GM21367 (cell line): ENCODE results near the gene TBC1D4.

Experiments
- ATAC-seq: cut with Tn5 transposase; IDR thresholded peaks from one replicate; pipeline ENCODE4 v1.9.1; 2021; ENCODE audit not compliant: unreplicated experiment

The TBC1D4 gene

DNA sequence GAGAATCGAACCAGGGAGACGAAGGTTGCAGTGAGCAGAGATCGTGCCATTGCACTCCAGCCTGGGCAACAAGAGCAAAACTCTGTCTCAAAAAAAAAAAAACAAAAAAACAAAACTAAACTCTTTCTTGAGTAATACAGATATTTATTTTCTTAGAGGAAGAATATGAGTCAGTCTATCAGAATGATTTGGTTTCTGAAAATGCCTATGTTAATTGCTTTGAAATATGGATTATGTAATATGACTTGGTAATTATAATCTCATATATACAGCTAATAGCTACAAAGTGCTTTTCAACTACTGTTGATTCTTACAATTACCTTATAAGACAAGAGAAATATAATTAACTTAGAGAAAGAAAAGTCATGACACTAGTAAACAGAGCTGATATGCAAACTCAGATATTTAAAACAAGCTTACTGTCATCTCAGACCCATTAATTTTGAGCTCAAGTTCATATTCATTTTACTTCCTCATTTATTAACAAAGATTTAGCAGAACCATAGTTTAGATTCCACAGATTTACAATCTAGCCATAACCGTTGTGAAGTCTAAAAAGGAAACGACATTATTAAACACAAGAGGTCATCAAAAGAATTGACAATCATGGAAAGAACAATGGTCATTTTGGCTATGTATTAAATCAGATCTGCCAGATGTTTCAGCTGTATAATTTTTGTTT, 88.0 kb downstream of the TBC1D4 start:
- ATAC-seq: no peak

DNA sequence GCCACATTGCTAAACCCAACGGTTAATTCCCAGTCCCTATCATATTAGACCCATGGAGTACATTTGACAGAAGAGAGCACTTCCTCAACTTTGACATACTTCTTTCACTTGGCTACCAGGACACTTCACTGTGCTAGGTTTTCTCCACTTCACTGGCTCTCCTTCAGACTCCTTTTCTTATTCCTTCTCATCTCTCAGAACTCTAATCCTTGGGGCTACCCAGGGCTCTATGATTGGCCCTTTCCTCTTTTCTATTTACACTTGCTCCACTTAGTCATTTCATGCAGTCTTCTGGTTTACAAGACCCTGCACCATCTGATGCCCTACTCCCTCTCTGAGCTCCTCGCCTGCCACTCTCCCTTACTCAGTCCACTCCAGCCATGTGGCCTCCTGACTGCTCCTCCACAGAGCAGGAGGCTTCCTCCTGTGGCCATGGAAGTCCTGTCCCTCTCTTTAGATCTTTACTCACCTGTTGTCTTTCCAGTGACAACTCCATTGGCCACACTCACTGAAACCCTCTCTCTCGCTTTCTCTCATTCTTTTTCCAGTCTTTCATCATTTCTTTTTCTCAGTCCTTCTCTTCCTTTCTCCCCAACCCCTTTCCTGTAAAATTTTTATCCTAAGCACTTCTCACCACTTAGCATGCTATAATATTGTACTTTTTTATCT, 90.4 kb downstream of the TBC1D4 start:
- no peak for ATAC-seq

DNA sequence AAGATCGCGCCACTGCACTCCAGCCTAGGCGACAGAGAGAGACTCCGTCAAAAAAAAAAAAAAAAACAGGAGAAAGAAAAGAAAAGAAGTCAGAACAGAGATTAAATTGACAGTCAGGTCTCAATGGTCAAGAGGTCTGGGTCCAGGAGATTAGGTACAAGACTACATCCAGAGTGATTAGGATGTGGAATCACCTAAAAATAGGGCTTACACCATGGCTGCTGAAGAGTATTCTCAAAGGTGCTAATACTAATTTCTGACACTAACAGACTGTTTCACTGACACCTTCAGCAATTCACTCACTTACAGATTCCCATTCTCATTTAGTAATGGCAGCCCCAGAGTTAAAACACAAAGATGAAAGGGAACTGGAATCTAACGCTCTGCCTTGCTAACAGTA, 91.7 kb downstream of the TBC1D4 start:
- no peak for ATAC-seq

DNA sequence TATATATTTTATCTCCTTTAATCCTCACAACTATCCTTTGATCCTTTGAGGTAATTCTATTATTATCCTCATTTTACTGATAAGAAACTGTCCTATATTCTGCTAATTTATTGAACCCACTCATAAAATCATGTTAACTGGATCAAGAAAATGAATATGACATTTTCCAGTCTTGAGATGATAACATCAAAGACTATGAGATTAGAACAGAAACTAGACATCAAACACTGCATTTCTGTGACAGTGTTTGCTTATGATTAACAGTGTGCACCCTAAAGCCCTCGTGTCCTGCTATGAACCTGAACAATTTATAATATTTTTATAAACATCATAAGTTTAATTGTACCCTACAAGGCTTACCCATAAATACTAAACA, 96.3 kb downstream of the TBC1D4 start:
- no peak for ATAC-seq

DNA sequence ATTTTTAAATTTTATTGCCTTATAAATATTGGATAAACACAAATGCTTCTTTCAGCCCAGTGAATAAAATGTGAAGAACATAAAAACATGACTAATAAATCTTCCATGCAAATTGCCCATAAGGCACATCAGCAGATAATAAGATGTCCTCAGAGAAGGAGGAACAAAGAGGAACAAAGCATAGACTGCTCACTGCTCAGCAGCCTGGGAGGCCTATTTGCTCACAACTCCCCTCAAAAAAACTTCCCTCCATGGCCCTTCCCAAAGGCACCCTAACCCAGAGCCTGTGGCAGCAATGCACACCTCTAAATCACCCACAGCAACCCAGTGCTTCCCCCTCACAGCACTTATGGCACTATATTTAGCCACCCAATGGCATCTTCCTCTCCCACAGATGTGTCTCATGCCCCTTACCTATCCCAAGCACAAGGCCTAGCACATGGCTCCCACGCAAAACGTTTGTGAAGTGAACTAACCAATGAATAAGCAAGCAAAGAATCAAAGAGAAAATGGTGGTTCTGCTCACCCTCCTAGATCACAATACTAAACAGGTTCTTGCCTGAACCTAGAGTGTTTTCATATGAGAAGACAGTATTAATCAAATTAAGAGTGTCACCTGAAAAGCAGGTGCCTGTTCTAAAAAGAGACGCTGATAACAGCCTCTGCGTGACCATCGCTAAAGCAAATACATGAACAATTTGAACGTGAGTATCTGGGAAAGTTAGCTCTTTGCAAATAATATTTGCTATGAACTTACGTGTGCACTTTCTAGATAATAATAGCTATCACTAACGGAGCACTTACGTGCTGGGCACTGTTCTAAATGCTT, 96.9 kb downstream of the TBC1D4 start:
- ATAC-seq: no peak

DNA sequence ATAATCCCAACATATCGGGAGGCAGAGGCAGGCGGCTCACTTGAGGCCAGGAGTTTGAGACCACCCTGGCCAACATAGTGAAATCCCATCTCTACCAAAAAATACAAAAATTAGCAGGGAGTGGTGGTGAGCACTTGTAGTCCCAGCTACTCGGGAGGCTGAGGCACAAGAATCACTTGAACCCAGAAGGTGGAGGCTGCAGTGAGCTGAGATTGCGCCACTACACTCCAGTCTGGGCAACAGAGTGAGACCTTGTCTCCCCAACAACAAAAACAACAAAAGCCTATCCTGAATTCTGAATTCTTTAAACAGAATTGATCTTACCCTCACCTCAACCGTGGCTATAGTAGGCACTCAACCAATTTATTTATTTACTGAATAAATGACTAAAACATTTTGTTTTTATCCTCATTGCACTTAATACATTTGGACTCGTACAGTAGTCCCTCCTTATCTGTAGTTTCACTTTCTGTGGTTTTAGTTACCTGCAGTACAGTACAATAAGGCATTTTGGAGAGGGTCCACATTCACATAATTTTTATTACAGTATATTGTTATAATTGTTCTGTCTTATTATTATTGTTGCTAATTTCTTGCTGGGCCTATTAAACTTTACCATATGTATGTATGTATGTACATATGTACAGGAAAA, 98.8 kb downstream of the TBC1D4 start:
- ATAC-seq: no peak

DNA sequence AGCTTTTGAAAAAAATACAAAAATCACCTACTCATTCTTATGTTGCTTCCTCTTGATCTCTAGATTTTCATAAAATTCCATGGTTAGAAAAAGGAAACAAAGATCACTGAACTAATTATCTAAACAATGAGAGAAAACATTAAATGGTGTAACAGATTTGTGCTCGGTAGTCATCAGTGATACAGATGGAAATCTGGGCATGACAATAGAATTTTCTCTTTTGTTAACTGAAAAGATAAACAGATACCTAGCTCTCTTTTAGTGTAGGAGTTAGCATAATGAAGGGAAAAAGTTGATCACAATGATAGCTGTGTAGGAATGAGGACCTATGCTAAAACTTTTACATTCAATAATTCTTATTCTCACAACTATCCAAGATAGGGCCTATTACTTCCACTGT, 103.7 kb downstream of the TBC1D4 start:
- no peak for ATAC-seq

DNA sequence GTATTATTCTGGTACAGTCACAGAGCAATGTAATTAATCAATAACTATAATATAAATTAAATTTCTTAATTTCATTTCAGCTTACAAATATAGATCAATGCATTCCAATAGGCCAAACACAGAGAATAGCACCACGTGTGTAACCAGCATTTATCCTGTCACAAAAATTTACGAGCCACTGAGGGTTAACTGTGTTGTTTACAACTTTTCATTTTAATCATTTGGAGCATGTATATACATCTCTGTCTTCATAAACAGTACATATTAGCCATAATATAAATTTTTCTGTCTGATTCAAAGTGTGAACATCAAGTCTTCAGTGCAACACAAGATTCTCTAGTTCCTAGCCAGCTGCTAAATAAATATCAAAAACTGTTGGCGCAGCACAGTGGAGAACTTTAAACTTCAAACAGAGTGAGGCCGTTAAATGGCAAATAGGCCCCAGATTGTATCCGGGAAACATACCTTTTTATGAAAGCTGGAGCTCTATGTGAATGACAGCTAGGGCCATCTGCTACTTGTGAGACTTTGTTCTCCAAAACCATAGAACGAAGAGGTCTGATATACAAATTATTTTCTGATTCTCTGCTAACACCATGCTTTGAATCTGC, 105.1 kb downstream of the TBC1D4 start:
- no peak for ATAC-seq

DNA sequence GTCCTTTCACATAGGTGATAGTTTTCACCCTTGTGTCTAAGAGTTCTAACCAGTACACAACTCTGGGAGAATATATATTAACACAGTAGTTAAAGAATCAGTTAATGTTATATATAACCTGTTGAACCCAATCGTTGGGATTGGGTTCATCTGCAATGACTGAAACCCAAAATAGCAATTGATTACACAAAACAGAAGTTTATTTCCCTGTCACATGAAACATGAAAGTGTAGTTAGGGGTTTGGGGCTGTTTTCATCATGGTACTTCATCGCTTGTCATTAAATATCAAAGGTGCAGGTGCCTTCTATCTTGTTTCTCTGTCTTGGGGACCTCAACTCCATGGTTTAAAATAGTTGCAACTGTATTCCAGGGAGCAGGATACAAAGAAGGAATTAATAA, 106.6 kb downstream of the TBC1D4 start:
- ATAC-seq: no peak

DNA sequence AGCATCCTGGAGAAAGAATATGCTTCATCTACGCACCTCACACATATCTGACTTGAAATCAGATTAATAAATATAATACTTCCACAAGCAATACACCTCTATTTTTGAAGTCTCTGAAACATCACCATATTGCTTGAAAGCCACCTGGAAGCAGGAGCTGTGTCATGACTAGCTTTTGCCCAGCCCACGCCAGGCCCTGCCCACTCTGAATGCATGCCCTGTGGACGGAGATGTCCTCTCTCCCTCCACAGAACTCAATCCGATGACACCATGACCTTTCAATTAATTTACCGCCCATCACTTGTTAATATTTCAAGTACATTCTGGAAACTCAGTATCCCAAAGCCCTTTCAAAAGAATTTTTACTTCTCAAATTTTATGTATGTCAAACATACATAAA, 108.0 kb downstream of the TBC1D4 start:
- ATAC-seq: no peak

DNA sequence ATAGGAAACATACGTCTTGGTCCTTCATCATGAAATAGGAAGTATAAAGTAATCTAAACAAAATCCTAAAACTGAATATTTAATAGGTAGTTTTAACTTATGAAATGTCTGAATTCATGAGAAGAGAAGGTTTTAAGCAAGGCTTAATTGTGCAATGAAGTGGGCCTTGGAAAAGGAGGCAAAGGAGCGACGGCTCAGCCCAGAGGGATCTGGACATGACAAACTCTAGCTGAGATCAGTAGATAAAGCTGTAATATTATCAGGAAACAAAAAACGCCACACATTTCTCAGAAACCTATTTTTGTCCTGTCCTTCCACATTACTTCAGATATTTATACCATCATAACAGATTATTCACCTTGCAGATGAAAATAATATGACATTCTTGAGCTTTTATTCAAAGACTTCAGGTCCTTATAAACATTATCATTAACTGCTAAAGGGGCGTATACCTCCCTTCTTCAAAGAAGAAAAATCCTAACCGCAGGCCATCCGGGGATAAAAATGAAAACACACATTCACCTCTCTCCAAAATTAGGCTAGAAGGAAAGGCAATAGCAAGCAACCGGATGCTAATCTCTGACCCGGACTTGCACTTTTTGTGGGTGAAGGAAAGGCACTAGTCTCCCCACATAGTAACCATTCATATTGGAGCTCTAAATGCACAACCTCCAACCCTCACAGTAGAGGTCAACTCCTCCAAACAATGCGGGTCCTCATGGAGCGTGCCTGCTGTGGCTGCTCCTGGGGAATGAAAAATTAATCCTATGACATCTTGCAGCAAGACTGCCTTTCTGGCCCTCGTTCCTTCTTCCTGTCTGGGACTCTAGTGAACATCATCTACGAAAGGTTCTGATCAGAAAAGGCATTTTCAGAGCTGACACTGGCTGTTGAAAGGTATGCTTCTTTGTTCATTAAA, 108.8 kb downstream of the TBC1D4 start:
- no peak for ATAC-seq

DNA sequence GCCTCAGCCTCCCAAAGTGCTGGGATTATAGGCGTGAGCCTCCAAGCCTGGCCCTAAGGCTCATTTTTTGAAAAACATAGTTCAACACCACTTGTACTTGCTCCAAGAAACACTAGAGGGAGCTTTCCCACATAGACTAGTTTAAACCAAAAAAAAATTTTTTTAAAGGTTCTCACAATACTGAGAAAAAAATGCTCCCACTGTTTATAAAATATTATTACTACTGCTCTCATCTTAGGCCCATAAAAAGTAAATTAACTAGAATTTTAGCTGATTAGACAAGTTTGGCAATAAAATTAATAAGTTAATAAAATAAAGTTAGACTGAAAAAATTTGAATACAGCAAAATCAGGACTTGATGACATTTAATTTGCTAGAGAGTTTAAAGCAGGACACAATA, 109.5 kb downstream of the TBC1D4 start:
- ATAC-seq: peak; percentile 83

DNA sequence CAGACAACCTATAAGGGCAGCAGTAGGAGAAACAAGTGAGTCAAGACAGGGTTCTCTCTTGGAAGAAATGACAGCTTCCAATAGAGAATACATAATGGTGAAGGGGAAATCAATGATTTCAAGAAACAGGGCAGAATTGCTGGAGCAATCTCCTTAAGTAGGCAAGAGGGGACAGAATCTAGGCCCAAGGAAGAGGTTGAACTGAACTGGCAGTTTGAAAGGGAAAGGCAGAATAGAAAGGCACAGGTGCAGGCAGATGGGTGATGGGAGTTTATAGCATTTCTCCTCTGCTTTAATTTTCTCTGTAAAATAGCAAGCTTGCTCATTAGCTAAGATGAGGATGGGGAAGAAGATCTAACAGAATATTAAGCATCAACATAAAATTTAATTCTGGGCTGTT, 110.8 kb downstream of the TBC1D4 start:
- no peak for ATAC-seq

DNA sequence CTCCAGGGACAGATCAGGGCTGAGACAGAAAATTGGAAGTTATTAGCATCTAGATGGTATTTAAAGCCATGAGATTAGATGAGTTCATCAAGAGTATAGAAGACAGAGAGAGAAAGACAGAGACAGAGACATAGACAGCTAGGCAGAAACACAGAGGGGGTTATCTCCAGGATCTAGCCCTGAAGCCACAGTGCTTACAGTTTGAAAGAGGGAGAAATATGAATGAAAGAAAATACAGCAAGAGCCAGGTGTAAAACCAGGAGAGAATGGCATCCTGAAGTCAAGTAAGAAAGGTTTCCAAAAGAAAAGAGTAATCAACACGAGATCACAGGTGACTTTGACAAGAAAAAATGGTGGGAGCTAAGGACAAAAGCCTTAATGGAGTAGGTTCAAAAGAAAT, 111.2 kb downstream of the TBC1D4 start:
- no peak for ATAC-seq

DNA sequence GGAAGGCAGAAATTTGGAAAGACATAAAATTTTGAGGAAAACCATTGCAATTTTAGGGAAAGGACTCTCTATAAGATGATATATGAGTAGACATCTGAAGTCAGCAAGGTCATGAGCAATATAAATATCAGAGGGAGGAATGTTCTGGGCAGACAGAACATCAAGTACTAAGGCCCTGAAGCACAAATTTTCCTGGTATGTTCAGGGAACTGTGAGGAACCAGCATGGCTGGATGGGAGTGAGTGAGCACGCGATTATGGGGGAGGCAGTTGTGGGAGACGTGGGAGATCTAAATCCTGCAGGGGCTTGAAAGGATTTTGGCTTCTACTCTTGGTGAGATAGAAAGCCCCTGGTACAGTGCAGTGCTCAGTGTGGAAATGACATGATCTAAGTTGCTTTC, 112.0 kb downstream of the TBC1D4 start:
- no peak for ATAC-seq

DNA sequence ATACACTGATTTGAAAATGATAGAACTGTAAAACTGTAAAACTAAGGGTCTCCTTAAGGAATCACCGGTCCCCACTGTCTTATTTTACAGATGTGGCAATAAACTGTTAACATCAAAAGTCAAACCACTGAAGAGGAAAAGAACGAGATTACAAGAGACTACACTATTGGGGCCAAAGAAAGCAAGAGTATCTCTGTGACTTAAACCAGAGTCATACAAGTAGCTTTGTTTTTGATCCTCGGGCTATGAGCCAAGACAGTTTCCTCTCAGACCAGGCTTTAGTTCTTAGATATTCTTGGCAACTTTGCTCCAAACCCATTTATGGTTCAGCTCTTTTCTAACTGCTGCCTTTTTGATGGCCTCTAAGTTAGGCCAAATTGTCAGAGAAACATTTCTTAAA, 113.8 kb downstream of the TBC1D4 start:
- no peak for ATAC-seq

DNA sequence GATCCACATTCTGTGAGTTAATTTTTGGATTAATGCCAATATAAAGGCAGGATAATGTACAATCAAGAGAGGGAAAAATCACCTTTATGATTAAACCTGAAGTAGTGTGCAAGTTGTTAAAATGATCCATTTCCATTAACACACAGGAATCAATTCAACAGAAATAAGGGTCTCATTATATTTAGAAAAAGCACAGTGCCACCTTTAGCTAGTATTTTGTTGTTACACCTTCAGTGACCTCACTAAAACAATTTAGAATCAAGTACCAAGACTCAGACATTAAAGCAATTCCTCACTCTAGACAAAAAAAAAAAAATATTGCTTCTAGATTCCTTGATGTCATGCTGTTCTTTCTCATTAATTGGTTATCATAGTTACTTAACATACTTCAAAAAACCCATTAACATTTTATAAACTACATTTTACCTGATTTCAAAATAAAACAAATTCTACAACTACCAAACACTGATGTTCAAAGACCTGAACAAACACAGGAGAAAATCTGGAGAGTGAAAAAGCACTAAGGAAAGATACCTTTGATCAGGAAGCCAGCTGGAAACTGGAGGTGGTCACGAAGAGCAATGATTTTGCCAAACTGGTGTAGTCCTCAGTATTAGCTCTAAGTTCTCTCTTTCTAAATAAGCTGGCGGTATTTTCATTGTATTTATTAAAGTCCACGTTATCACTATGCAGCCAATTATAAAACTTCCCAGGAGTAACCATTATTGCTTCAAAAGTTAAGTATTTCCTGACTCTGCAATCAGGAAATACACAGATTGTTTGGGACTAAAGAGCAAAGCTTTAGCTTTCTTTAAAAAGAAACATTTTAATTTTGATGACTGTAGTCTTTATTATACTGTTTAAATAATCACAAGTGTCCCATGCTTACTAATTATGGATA, 115.3 kb downstream of the TBC1D4 start:
- ATAC-seq: no peak

DNA sequence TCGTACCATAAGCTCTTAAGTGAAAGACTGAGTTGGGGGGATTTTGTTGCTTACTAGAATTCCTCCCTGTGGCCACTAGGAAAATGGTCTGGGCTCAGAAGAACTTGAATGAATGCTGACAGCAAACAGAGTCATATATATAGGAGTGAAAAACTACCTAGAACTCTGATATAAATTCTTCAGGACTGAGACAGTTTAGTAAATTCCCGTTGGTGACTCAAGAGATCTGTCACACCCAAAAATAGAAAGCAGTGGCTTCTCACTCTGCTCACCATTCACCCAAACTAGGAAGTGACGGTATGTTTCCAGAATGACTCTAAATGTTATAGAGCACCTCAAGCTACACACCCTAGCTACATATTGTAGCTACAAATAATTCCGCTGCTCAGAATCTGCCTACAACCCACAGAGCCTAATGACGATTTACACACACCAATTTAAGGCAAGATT, 116.2 kb downstream of the TBC1D4 start:
- peak; percentile 96 for ATAC-seq

DNA sequence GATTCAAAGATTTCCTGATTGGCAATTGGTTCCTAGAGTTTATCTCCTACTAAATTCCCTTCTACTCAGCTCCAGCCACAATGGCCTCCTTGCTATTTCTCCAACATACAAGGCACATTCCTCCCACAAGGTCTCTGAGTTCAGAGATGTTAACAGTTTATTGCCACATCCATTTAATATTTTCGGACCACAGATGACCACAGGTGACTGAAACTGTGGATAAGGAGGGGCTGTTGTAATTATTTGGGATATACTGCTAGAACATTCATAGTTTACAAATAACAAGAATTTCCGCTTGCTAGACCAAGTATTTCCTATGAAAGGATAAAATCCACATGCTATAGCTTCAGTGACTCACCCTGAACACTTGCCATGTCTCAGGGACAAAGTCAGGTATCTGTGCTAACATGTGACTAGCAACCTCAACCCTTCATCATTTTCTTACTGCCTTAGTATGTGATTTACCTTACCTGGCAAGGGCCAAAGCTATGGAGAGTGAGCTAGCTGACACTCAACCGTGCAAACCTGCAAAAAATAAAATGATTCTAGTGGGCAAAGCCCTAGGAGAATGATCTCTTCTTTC, 117.7 kb downstream of the TBC1D4 start:
- ATAC-seq: no peak
